NK-92 (cell line): ENCODE data around the gene TCF4.

ENCODE experiments used
- DNase-seq: peaks from one replicate; lab custom pipeline; 2025; ENCODE audit not compliant: unreplicated experiment; lab: John Stamatoyannopoulos, UW

Gene TCF4

GRCh38 chr18:55269622-55270021 is 318.4 kb downstream of the TCF4 start:
- DNase-seq = no peak

DNA sequence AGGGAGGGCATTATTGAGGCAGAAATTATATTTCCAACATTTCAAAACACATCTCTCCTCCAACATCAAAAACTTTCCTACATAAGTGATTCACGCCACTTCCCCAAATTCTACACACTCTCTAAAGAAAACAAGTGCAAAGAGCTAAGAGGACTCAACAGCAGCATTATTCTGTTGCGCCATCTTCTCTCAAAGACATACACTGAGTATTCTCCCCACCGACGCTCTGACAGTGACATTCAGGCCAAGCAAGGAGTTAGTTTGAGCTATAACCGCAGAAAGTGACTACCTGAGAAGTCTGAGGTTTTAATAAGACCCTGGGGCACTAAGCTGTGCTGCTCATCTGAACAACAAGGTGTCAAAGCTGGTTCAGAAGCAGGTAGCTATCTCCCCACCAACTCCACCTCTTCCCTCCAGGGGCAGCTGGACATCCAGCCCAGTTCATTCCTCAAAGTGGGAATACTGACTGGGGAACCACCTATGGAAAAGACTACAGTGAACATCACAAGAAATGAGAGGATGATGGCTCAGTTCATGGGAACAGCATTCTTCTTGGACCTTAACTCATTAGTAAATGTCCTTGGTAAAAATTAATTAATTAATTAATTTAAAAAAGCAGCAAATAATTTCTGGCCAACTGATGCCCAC is 319.2 kb downstream of the TCF4 start:
- DNase-seq = no peak

DNA sequence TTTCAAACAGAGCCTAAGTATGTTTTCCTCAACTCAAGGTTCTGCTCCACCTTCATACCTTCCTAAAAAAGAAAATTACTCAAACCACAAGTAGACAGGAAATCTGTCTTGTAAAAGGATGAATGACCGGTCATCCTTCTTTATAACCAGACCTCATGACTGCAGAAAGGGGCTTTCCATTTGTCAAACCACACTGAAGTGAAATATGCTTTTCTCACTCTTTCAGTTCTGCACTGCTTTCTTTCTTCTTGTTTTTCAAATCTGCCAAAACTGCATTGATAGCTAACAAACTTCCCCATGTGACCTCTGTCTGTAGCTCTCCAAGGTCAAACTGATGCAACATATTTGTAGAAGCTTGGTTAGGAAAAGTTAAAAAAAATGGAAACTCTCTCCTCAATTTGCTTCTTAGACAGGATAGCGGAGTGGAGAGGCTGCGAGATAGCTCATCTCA is 319.8 kb downstream of the TCF4 start:
- no peak for DNase-seq

- DNase-seq = no peak
Measured at GRCh38 chr18:55266981-55267380, 321.0 kb downstream of the TCF4 start.

DNA sequence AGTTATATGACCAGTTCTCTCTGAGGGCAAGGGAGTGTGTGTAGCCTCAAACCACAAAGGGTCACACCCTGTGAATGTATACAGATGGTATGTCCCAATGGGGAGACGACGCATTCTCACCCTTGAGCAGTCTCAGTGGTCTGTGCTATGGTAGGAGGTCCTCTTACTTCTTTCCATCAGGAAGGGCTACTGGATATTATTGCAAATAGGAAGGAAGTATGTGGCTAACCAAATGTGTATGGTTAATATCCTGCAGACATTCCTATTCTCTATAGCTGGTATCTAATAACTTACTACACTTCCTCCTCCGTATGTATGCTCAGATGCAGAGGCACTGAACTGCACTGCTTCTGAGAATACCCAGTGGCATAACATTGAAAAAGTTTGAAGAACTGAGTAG is 322.0 kb downstream of the TCF4 start:
- DNase-seq = no peak

DNA sequence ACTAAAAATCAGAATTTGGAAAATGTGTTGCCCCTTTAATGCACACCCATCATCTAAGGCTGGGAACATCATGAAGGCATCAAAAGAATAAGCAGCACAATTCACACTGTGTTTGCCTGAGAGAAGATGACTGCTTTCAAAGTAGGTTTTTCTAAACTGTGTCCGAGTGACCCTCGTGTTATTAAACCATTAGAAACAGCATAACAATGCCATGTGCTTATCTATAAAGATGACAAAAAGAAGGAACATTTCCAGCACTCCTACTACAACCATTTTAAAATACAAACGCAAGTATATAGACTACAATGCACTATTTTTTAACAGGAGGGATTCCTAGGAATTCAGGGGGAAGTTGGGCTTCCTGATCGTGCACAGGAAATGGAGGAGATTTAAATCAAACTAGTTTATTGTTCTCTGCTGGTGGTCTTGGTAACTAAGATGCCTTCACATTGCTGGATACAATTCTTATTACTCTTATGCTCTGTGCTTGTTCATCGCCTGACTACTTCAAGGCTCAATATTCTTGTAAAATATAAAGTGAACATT is 322.8 kb downstream of the TCF4 start:
- no peak for DNase-seq

GRCh38 chr18:55264108-55264507 is 323.9 kb downstream of the TCF4 start:
- no peak for DNase-seq

DNA sequence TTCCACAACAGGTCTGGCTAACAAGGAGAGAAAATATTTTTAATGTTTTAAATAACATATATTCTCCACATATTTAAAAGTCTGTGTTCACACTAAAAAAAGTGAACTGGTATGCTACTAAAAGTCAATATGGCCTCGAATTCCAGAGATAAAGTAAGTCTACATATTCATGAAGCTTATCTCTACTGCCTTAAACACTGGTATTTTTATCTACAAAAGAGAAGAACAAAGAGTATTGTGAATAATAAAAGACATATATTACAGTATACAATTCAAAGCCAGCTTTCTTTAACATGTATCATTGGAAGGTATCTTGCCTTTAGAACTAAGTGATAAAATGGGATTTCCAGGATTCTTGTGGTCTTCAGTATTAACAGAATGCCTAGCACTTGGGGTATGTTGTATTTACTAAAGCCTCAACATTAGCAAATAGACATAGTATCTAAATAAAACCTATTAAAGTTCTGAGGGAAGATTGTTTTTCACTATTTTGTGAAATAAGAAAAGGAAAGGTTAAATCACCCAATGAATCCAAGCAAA is 325.9 kb downstream of the TCF4 start:
- DNase-seq = no peak

DNA sequence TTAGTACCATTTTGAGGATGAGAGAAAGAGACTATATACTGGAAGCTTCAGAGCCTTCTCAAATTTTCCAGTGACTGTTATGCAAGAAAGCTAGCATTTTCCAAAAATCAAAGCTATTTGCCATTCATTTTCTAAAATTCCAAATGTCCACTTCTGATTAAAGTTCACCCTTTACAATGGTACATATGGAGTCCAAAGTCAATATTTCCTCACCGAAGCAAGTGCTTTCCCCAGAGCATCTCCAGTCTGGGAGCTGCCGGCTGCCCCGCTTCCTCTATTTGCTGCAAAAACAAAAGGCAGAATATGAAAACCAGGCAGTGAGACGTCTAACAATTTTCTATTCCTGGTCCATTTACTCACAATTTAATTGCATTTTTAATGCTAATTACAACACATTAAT is 326.7 kb downstream of the TCF4 start:
- DNase-seq = no peak

DNA sequence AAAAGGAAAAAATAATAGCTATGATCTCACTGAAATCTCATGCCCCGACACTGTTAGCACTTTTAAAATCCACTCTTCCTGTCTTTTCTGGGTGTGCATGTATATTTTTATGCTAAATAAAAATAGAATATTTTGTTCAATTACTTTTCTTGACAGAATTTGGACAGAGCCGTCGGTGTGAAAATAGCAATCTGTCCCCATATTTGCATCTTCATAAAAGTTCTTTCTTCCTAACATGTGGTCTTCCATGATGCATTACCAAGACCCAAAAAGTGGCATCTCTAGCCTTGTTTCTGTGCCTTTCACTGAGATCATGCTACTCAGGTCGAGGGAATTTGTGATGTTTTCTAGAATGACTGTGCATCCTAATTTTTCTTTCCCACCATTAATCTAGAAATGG is 329.9 kb downstream of the TCF4 start:
- no peak for DNase-seq

GRCh38 chr18:55256929-55257289 is 331.1 kb downstream of the TCF4 start:
- no peak for DNase-seq

GRCh38 chr18:55256226-55256928 is 331.6 kb downstream of the TCF4 start:
- no peak for DNase-seq

GRCh38 chr18:55253814-55254213 is 334.2 kb downstream of the TCF4 start:
- DNase-seq = no peak

- DNase-seq = no peak
Measured at GRCh38 chr18:55252901-55253300, 335.1 kb downstream of the TCF4 start.

DNA sequence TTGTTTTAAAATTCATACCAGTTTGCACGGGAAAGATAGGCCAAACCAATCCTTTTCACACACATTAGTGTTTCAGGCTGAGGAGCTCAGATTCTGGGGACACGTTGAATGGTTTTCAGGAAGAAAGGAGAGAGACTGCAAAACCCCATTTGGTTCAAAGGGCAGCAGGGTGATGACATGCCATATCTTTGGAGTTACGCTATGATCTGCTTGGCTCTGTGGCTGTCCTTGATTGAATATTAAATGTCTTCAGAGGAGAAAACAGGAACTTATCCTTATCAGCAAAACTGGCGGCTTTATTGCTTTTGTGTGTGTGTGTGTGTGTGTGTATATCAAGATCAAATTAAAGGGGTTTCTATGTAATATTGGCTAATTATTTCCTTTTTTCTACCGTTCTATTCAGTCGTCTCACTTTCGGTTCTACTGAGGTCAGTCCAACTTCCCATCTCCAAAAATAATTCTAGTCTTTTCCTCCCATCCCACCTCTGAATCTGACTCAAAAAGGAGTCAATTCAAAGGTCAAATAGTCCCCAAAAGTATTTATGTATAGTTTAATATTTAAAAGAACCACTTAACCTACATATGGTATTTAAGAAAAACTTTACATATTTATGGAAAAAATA is 335.8 kb downstream of the TCF4 start:
- no peak for DNase-seq

DNA sequence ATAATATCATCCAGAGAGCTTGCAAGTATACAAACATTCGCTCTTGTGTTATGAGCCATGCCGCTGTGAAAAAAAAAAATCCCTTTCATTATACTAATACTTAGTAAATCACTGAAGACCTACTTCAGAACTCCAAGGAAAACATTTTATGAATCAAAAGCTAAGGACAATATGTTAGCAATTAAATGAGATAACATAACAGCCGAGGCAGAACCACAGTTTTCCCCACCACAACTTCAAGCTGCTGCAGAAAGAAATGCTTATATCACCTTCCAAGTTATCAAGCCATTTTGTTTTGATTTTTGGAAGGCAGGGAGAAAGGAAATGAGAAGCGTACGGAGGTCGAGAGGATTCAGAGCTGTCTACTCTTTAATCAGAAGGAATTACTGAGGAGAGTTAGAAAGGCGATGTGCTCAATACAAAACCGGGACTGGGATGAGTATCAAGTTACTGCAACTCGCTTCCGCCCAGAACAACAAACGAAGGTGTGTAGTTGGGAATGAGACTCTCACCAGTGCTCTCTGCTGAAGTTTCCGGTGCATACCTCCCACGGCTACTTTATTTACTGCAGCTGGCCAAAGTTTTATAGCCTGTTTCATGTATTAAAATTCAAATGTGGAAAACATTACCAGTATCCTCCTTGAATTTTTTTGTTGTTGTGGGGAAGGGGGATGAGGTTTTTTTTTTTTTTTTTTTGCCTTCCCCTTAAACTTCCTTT is 336.6 kb downstream of the TCF4 start:
- DNase-seq = no peak

DNA sequence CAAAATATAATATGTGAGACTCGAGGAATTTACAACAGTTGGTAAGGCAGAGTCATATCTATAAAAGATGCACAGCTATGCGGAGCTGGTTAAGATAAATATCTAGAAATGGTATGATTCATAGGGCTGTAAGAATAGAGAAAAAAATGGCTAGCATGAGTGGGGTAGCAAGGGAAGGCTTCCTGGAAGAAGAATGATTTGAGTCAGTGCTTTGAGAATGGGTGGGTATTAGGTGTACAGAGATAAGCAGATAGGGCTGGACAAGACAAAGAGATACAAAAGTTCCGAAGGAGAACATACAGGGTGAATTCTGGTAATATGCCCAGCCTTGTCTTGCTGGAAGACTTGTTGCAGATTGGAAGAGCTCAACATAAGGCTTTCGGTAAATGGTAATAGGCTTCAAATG is 337.2 kb downstream of the TCF4 start:
- DNase-seq = no peak

GRCh38 chr18:55249550-55249949 is 338.4 kb downstream of the TCF4 start:
- DNase-seq = no peak

GRCh38 chr18:55248495-55248894 is 339.5 kb downstream of the TCF4 start:
- no peak for DNase-seq

GRCh38 chr18:55247032-55247431 is 341.0 kb downstream of the TCF4 start:
- DNase-seq = no peak

DNA sequence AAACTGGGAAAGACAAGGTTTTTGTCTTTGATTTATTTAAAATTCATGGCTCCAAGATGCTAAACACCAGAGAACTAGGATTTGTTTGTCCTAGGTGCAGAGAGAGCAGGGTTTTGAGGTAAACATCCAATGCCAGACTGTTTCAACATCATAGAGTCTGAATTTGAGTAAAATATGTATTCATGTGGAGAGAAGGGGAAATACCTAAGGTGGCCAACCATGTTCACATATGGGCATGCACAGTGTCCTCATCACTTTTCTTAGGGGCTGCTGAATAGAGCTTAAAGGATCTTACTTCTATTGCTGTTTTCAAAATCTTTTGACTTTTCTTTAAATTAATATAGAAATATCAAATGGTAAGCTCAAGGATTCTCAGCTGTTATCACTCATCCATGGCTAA is 341.7 kb downstream of the TCF4 start:
- DNase-seq = no peak
